GM23338 (cell line): Measurements from ENCODE around the gene CALM1. TPM values are rescaled to one million over a fixed set of nuclear protein-coding genes. Genes with fewer than 3 reads are reported as not detected.

ENCODE experiments used
- ATAC-seq: fragments of 200-7000 bp; cut with Tn5 transposase; 3 replicates; pipeline ENCODE4 v1.9.1; 2020
- DNase-seq: peaks from one replicate; pipeline ENCODE4 v3.0.0-alpha.2; 2015; ENCODE audit warnings: low spot score
- H2AFZ ChIP-seq: fragments of 200-600 bp; sonication (generic); 2 replicates; pipeline ENCODE4 v1.8.0; 2016; ENCODE audit warnings: antibody characterized with exemption, mild to moderate bottlenecking, moderate library complexity
- H3F3A ChIP-seq: fragments of 200-600 bp; sonication (generic); replicated peaks from 2 replicates; pipeline ENCODE4 v1.8.0; 2017; ENCODE audit warnings: antibody characterized with exemption, mixed run types, low read depth
- H3K27ac ChIP-seq: fragments of 200-600 bp; sonication (generic); 2 replicates; pipeline ENCODE4 v1.6.1; 2016; ENCODE audit warnings: low read depth
- H3K27me3 ChIP-seq: fragments of 200-600 bp; sonication (generic); 2 replicates; pipeline ENCODE4 v1.8.0; 2016; ENCODE audit warnings: mild to moderate bottlenecking, mixed run types, moderate library complexity; ENCODE audit not compliant: insufficient read depth
- H3K36me3 ChIP-seq: fragments of 200-600 bp; sonication (generic); 2 replicates; pipeline ENCODE4 v1.8.0; 2016; ENCODE audit warnings: mild to moderate bottlenecking; ENCODE audit not compliant: insufficient read depth
- H3K4me1 ChIP-seq: fragments of 200-600 bp; sonication (generic); 2 replicates; pipeline ENCODE4 v1.8.0; 2016; ENCODE audit warnings: mild to moderate bottlenecking, moderate library complexity; ENCODE audit not compliant: insufficient read depth
- H3K4me2 ChIP-seq: fragments of 200-600 bp; sonication (generic); 2 replicates; pipeline ENCODE4 v1.7.1; 2017; ENCODE audit warnings: mixed run types
- H3K4me3 ChIP-seq: fragments of 200-600 bp; sonication (generic); 2 replicates; pipeline ENCODE4 v1.6.1; 2016; ENCODE audit warnings: mixed run types
- H3K79me2 ChIP-seq: fragments of 200-600 bp; sonication (generic); replicated peaks from 2 replicates; pipeline ENCODE4 v1.8.0; 2017; ENCODE audit warnings: mild to moderate bottlenecking; ENCODE audit not compliant: insufficient read depth
- H3K9me2 ChIP-seq: fragments of 200-600 bp; sonication (generic); 2 replicates; pipeline ENCODE4 v1.8.0; 2017; ENCODE audit not compliant: insufficient read depth
- H4K20me1 ChIP-seq: fragments of 200-600 bp; sonication (generic); replicated peaks from 2 replicates; pipeline ENCODE4 v1.8.0; 2017; ENCODE audit warnings: mild to moderate bottlenecking; ENCODE audit not compliant: insufficient read depth
- H3K27ac Mint-ChIP-seq: 2 replicates; pipeline ENCODE4 v1.8.0; 2020; ENCODE audit warnings: inconsistent platforms, mild to moderate bottlenecking, moderate library complexity, mixed read lengths
- H3K27me3 Mint-ChIP-seq: 3 replicates; pipeline ENCODE4 v1.8.0; 2022; ENCODE audit warnings: low read depth, mild to moderate bottlenecking, moderate library complexity, mixed read lengths, inconsistent platforms; ENCODE audit not compliant: insufficient read depth, poor library complexity
- H3K36me3 Mint-ChIP-seq: 3 replicates; pipeline ENCODE4 v1.8.0; 2021; ENCODE audit warnings: low read depth, mild to moderate bottlenecking, inconsistent platforms, moderate library complexity, mixed read lengths
- H3K4me1 Mint-ChIP-seq: 3 replicates; pipeline ENCODE4 v1.8.0; 2020; ENCODE audit warnings: mild to moderate bottlenecking, inconsistent platforms, mixed read lengths
- H3K4me3 Mint-ChIP-seq: 3 replicates; pipeline ENCODE4 v1.8.0; 2021; ENCODE audit warnings: moderate library complexity, mild to moderate bottlenecking, inconsistent platforms, mixed read lengths
- H3K9me3 Mint-ChIP-seq: 3 replicates; pipeline ENCODE4 v1.8.0; 2020; ENCODE audit warnings: moderate library complexity, mild to moderate bottlenecking, inconsistent platforms, mixed read lengths
- CREB1 ChIP-seq: fragments of 250-450 bp; sonication (Bioruptor Pico); IDR thresholded peaks from 2 replicates; pipeline ENCODE4 v1.5.0; 2020; ENCODE audit warnings: low read depth, mild to moderate bottlenecking, moderate library complexity
- EZH2 ChIP-seq: fragments of 200-600 bp; sonication (generic); IDR thresholded peaks from one replicate; pipeline ENCODE4 v1.8.0; 2017; ENCODE audit warnings: antibody characterized with exemption, mild to moderate bottlenecking, low read depth; ENCODE audit not compliant: unreplicated experiment
- EZH2phosphoT487 ChIP-seq: fragments of 200-600 bp; sonication (generic); IDR thresholded peaks from one replicate; pipeline ENCODE4 v1.8.1; 2018; ENCODE audit warnings: antibody characterized with exemption; ENCODE audit not compliant: unreplicated experiment
- JUNB ChIP-seq: IDR thresholded peaks from one replicate; pipeline ENCODE4 v1.6.1; 2016; ENCODE audit warnings: antibody characterized with exemption; ENCODE audit not compliant: unreplicated experiment
- NANOG ChIP-seq: IDR thresholded peaks from 2 replicates; pipeline ENCODE4 v1.6.1; 2016; ENCODE audit warnings: antibody characterized with exemption, borderline replicate concordance
- POLR2AphosphoS5 ChIP-seq: IDR thresholded peaks from 2 replicates; pipeline ENCODE4 v1.6.1; 2016; ENCODE audit warnings: antibody characterized with exemption, low read depth
- STAT1 ChIP-seq: IDR thresholded peaks from one replicate; pipeline ENCODE4 v1.6.1; 2016; ENCODE audit warnings: antibody characterized with exemption; ENCODE audit not compliant: unreplicated experiment
- ZNF114 ChIP-seq: fragments of 250-450 bp; sonication (Bioruptor Pico); IDR thresholded peaks from 2 replicates; pipeline ENCODE4 v1.5.0; 2020; ENCODE audit warnings: mild to moderate bottlenecking, moderate library complexity
- ZNF331 ChIP-seq: fragments of 250-450 bp; sonication (Bioruptor Pico); IDR thresholded peaks from 2 replicates; pipeline ENCODE4 v1.5.0; 2020; ENCODE audit warnings: low read depth, mild to moderate bottlenecking, moderate library complexity
- polyA plus RNA-seq: library from polyadenylated mRNA; unstranded; fragments of >200 nt; fragmentation: Nextera tagmentation; extraction: Ambion mirVana; gene quantifications from 2 replicates; pipeline ENCODE4 v1.2.1, GENCODE V29; 2016
- total RNA-seq: library from RNA; depleted of rRNA; stranded (reverse); fragments of >200 nt; shearing (Covaris generic); gene quantifications from 2 replicates; pipeline ENCODE4 v1.2.3, GENCODE V29; 2014
- TF ChIP-seq, protein P1 (sequence below): IDR thresholded peaks from one replicate; pipeline ENCODE4 v1.6.1; 2018; ENCODE audit warnings: antibody characterized with exemption; ENCODE audit not compliant: unreplicated experiment
- TF ChIP-seq, protein P2 (sequence below): IDR thresholded peaks from 2 replicates; pipeline ENCODE4 v1.6.1; 2016; ENCODE audit warnings: antibody characterized with exemption
- TF ChIP-seq, protein P3 (sequence below): fragments of 250-450 bp; sonication (Bioruptor Pico); IDR thresholded peaks from 2 replicates; pipeline ENCODE4 v1.5.0; 2020; ENCODE audit warnings: mild to moderate bottlenecking, moderate library complexity
- TF ChIP-seq, protein P4 (sequence below), 2 experiments: fragments of 200-600 bp in 1 of 2; sonication (generic) in 1 of 2; conservative IDR thresholded peaks; 2 replicates each; pipeline versions ENCODE4 v1.5.1 to v1.6.1; 2016 to 2017; ENCODE audit warnings: antibody characterized with exemption in 2 of 2, low read depth in 2 of 2, mild to moderate bottlenecking in 2 of 2, moderate library complexity in 1 of 2

CALM1 gene
- total and polyA plus RNA-seq, 2 experiments from 2014 or later = 308 to 2,024 TPM

DNA sequence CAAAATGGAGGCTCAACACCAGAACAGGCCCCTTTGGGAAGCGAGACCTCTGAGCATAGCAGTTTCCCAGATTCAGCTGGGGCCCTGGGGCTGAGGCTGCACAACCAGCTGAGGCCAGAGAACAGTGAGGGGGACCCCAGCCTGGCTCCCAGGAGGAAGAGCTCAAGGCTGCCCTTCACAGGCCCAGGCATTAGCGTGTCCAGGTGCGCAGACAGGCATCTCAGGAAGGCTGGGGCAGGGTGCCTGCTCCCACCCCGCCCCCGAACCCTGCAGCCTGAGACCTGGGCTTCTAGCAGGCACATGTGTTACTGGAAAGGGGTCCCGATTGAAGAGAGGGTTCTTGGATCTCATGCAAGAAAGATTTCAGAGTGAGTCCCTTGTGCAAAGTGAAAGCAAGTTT, 27.2 kb downstream of the CALM1 start:
- Histone ChIP-seq H3K4me3 (no peak overlapping the region), H3K27me3 (no peaks in the 10 kb centered on the region), H3K4me2 (peak overlapping the region; percentile 60; the same call in 1 of the 2 replicates), H3K9me2 (no peaks in the 10 kb centered on the region), H3K36me3 (no peaks in the 10 kb centered on the region), H2AFZ (peak overlapping the region; percentile 95), H3F3A (no peaks in the 10 kb centered on the region), H4K20me1 (no peaks in the 10 kb centered on the region), H3K27ac (no peak overlapping the region), H3K4me1 (peaks cover 16% of the 10 kb centered on the region), H3K79me2 (no peaks in the 10 kb centered on the region)
- Mint-ChIP-seq H3K4me3 (no peak overlapping the region), H3K9me3 (no peaks in the 10 kb centered on the region), H3K27ac (no peak overlapping the region), H3K27me3 (peaks cover 11% of the 10 kb centered on the region), H3K36me3 (no peaks in the 10 kb centered on the region; the same call in 2 of the 3 replicates), H3K4me1 (peaks cover 18% of the 10 kb centered on the region)
- DNase-seq = peak; percentile 31
- TF ChIP-seq NANOG (no peak), EZH2phosphoT487 (no peak), POLR2AphosphoS5 (no peak), JUNB (no peak), ZNF114 (CRISPR knock-in tag) (no peak), ZNF331 (CRISPR knock-in tag) (no peak), CREB1 (CRISPR knock-in tag) (no peak), STAT1 (no peak), EZH2 (no peak)
- TF ChIP-seq, protein P1, sequence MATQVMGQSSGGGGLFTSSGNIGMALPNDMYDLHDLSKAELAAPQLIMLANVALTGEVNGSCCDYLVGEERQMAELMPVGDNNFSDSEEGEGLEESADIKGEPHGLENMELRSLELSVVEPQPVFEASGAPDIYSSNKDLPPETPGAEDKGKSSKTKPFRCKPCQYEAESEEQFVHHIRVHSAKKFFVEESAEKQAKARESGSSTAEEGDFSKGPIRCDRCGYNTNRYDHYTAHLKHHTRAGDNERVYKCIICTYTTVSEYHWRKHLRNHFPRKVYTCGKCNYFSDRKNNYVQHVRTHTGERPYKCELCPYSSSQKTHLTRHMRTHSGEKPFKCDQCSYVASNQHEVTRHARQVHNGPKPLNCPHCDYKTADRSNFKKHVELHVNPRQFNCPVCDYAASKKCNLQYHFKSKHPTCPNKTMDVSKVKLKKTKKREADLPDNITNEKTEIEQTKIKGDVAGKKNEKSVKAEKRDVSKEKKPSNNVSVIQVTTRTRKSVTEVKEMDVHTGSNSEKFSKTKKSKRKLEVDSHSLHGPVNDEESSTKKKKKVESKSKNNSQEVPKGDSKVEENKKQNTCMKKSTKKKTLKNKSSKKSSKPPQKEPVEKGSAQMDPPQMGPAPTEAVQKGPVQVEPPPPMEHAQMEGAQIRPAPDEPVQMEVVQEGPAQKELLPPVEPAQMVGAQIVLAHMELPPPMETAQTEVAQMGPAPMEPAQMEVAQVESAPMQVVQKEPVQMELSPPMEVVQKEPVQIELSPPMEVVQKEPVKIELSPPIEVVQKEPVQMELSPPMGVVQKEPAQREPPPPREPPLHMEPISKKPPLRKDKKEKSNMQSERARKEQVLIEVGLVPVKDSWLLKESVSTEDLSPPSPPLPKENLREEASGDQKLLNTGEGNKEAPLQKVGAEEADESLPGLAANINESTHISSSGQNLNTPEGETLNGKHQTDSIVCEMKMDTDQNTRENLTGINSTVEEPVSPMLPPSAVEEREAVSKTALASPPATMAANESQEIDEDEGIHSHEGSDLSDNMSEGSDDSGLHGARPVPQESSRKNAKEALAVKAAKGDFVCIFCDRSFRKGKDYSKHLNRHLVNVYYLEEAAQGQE = no peak
- TF ChIP-seq, protein P2, sequence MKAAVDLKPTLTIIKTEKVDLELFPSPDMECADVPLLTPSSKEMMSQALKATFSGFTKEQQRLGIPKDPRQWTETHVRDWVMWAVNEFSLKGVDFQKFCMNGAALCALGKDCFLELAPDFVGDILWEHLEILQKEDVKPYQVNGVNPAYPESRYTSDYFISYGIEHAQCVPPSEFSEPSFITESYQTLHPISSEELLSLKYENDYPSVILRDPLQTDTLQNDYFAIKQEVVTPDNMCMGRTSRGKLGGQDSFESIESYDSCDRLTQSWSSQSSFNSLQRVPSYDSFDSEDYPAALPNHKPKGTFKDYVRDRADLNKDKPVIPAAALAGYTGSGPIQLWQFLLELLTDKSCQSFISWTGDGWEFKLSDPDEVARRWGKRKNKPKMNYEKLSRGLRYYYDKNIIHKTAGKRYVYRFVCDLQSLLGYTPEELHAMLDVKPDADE = no peak
- TF ChIP-seq, protein P3, sequence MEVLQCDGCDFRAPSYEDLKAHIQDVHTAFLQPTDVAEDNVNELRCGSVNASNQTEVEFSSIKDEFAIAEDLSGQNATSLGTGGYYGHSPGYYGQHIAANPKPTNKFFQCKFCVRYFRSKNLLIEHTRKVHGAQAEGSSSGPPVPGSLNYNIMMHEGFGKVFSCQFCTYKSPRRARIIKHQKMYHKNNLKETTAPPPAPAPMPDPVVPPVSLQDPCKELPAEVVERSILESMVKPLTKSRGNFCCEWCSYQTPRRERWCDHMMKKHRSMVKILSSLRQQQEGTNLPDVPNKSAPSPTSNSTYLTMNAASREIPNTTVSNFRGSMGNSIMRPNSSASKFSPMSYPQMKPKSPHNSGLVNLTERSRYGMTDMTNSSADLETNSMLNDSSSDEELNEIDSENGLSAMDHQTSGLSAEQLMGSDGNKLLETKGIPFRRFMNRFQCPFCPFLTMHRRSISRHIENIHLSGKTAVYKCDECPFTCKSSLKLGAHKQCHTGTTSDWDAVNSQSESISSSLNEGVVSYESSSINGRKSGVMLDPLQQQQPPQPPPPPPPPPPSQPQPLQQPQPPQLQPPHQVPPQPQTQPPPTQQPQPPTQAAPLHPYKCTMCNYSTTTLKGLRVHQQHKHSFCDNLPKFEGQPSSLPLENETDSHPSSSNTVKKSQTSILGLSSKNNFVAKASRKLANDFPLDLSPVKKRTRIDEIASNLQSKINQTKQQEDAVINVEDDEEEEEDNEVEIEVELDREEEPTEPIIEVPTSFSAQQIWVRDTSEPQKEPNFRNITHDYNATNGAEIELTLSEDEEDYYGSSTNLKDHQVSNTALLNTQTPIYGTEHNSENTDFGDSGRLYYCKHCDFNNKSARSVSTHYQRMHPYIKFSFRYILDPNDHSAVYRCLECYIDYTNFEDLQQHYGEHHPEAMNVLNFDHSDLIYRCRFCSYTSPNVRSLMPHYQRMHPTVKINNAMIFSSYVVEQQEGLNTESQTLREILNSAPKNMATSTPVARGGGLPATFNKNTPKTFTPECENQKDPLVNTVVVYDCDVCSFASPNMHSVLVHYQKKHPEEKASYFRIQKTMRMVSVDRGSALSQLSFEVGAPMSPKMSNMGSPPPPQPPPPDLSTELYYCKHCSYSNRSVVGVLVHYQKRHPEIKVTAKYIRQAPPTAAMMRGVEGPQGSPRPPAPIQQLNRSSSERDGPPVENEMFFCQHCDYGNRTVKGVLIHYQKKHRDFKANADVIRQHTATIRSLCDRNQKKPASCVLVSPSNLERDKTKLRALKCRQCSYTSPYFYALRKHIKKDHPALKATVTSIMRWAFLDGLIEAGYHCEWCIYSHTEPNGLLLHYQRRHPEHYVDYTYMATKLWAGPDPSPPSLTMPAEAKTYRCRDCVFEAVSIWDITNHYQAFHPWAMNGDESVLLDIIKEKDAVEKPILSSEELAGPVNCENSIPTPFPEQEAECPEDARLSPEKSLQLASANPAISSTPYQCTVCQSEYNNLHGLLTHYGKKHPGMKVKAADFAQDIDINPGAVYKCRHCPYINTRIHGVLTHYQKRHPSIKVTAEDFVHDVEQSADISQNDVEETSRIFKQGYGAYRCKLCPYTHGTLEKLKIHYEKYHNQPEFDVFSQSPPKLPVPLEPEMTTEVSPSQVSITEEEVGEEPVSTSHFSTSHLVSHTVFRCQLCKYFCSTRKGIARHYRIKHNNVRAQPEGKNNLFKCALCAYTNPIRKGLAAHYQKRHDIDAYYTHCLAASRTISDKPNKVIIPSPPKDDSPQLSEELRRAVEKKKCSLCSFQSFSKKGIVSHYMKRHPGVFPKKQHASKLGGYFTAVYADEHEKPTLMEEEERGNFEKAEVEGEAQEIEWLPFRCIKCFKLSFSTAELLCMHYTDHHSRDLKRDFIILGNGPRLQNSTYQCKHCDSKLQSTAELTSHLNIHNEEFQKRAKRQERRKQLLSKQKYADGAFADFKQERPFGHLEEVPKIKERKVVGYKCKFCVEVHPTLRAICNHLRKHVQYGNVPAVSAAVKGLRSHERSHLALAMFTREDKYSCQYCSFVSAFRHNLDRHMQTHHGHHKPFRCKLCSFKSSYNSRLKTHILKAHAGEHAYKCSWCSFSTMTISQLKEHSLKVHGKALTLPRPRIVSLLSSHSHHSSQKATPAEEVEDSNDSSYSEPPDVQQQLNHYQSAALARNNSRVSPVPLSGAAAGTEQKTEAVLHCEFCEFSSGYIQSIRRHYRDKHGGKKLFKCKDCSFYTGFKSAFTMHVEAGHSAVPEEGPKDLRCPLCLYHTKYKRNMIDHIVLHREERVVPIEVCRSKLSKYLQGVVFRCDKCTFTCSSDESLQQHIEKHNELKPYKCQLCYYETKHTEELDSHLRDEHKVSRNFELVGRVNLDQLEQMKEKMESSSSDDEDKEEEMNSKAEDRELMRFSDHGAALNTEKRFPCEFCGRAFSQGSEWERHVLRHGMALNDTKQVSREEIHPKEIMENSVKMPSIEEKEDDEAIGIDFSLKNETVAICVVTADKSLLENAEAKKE (CRISPR knock-in tag) = no peak
- TF ChIP-seq, protein P4, sequence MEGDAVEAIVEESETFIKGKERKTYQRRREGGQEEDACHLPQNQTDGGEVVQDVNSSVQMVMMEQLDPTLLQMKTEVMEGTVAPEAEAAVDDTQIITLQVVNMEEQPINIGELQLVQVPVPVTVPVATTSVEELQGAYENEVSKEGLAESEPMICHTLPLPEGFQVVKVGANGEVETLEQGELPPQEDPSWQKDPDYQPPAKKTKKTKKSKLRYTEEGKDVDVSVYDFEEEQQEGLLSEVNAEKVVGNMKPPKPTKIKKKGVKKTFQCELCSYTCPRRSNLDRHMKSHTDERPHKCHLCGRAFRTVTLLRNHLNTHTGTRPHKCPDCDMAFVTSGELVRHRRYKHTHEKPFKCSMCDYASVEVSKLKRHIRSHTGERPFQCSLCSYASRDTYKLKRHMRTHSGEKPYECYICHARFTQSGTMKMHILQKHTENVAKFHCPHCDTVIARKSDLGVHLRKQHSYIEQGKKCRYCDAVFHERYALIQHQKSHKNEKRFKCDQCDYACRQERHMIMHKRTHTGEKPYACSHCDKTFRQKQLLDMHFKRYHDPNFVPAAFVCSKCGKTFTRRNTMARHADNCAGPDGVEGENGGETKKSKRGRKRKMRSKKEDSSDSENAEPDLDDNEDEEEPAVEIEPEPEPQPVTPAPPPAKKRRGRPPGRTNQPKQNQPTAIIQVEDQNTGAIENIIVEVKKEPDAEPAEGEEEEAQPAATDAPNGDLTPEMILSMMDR (conservative IDR thresholded peaks at IDR 0.05; ENCODE audit: low read depth in 2 of 2) = no peak
- ATAC-seq = peak; percentile 62
